Mucosa of rectum (tissue), 2 donors: ENCODE measurements around the gene SKIC3.

Source experiments
- H3K27ac ChIP-seq, 2 donors: one replicate each; pipeline ENCODE4 v1.7.0; 2013; ENCODE audit warnings: inconsistent platforms in 2 of 2, low read depth in 2 of 2, low read length in 2 of 2
- H3K27me3 ChIP-seq, 2 donors: one replicate each; pipeline ENCODE4 v1.7.0; 2013; ENCODE audit warnings: low read length in 2 of 2; ENCODE audit not compliant: control insufficient read depth in 2 of 2, insufficient read depth in 2 of 2
- H3K36me3 ChIP-seq, 2 donors: one replicate each; pipeline ENCODE4 v1.7.0; 2013; ENCODE audit warnings: low read length in 2 of 2; ENCODE audit not compliant: control insufficient read depth in 2 of 2, insufficient read depth in 2 of 2
- H3K4me1 ChIP-seq, 2 donors: one replicate each; pipeline ENCODE4 v1.7.0; 2013; ENCODE audit warnings: low read length in 2 of 2, mild to moderate bottlenecking in 1 of 2; ENCODE audit not compliant: control insufficient read depth in 2 of 2, insufficient read depth in 2 of 2
- H3K4me3 ChIP-seq, 2 donors: one replicate each; pipeline ENCODE4 v1.7.0; 2013; ENCODE audit warnings: low read length in 2 of 2
- H3K9ac ChIP-seq, 2 donors: one replicate each; pipeline ENCODE4 v1.7.0; 2013; ENCODE audit warnings: low read length in 2 of 2, low read depth in 1 of 2, mild to moderate bottlenecking in 1 of 2
- H3K9me3 ChIP-seq, 2 donors: one replicate each; pipeline ENCODE4 v1.7.0; 2013; ENCODE audit warnings: low read length in 2 of 2; ENCODE audit not compliant: control insufficient read depth in 2 of 2
- donor health status: healthy.
- donor health status: Normal muscosa, but diverticular disease.

Gene SKIC3

GRCh38 chr5:95564450-95564849, 9.7 kb upstream of the SKIC3 start:
- no peaks in the 10 kb centered on the region for H3K27me3 ChIP-seq
- H3K36me3 ChIP-seq = peaks cover 0 to 5% of the 10 kb centered on the region in 2 donors
- H3K27ac ChIP-seq = no peak overlapping the region
- no peak overlapping the region for H3K9ac ChIP-seq
- no peaks in the 10 kb centered on the region for H3K9me3 ChIP-seq
- no peak overlapping the region for H3K4me3 ChIP-seq
- no peaks in the 10 kb centered on the region for H3K4me1 ChIP-seq

- H3K4me1 ChIP-seq = no peaks in the 10 kb centered on the region
- peaks cover 0 to 2% of the 10 kb centered on the region in 2 donors for H3K36me3 ChIP-seq
- no peak overlapping the region for H3K9ac ChIP-seq
- H3K27ac ChIP-seq = no peak overlapping the region
- no peaks in the 10 kb centered on the region for H3K27me3 ChIP-seq
- H3K4me3 ChIP-seq = no peak overlapping the region
- no peaks in the 10 kb centered on the region for H3K9me3 ChIP-seq
Observed at GRCh38 chr5:95563367-95563766, 8.6 kb upstream of the SKIC3 start.

- H3K27ac ChIP-seq = no peak overlapping the region
- H3K9me3 ChIP-seq = no peaks in the 10 kb centered on the region
- H3K9ac ChIP-seq = no peak overlapping the region
- no peaks in the 10 kb centered on the region for H3K27me3 ChIP-seq
- no peaks in the 10 kb centered on the region for H3K36me3 ChIP-seq
- no peak overlapping the region for H3K4me3 ChIP-seq
- H3K4me1 ChIP-seq = no peaks in the 10 kb centered on the region
Observed at GRCh38 chr5:95562282-95562681, 7.5 kb upstream of the SKIC3 start.

DNA sequence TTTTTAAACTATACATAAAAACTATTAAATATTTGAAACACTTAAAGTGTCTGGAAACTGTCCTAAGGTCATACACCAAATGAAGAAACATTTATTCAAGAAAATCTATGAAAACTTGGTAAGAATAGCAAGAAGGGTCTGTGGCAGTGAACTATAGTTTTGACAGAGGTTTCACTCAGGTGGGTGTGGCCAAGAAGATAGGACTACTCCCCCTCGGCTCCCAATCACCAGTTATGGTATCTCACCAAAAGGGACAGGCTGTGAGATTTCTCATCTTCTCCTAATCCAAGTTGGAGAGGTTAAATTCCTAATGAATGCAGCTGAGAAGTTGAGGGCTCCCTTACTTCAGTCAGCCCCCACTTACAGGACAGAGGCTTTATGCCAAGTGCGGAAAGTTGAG, 3.1 kb upstream of the SKIC3 start:
- Histone ChIP-seq H3K4me3 (no peak overlapping the region), H3K27me3 (no peaks in the 10 kb centered on the region), H3K4me1 (peaks cover 14 to 16% of the 10 kb centered on the region in 2 donors), H3K9ac (no peak overlapping the region), H3K27ac (no peak overlapping the region), H3K9me3 (no peaks in the 10 kb centered on the region), H3K36me3 (no peaks in the 10 kb centered on the region)

DNA sequence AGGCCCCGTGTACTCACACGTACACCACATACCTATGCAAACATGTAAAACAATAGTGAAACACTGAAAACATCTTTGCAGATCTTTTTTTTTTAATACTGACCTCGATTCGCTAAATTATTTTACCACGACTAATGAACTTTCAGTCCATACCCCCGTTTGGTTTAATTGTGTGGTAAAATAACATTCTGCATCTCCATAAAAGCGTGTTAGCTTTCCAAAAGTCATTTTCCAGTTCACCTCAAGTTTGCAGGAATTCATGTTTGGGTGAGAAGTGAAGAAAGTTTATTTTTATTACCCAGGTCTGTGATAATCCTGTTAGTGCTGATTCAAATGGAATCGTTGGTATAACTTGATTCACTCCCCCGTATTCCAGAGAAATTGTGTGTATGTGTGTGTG, 776 bp upstream of the SKIC3 start:
- Histone ChIP-seq H3K4me1 (peaks cover 14 to 16% of the 10 kb centered on the region in 2 donors), H3K27me3 (no peaks in the 10 kb centered on the region)

DNA sequence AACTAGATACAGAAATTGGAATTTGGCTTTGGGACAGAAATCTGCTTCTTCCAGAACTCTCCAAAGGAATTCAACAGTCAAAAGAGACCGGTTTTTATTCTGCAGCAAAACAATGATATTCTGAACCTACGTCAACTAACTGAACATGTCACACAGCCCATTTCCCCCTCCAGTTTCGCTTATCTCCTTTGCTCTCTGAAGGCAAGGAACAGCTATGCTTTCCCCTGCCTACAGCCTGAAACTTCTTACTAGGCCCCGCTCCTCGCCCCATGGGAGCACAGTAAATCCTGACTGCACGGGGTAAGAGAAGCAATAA, 488 bp downstream of the SKIC3 start:
- no peaks in the 10 kb centered on the region for H3K9me3 ChIP-seq
- peak overlapping the region; percentile 87 to 95 for H3K9ac ChIP-seq
- H3K27ac ChIP-seq = peak overlapping the region; percentile 85 to 90
- peaks cover 0 to 3% of the 10 kb centered on the region in 2 donors for H3K36me3 ChIP-seq
- peaks cover 14 to 16% of the 10 kb centered on the region in 2 donors for H3K4me1 ChIP-seq
- H3K4me3 ChIP-seq = peak overlapping the region; percentile 98 to 99
- no peaks in the 10 kb centered on the region for H3K27me3 ChIP-seq

More for the DNA sequence above, 776 bp upstream of the SKIC3 start:
- Histone ChIP-seq H3K9ac (peak overlapping the region; percentile 87 to 95), H3K4me3 (peak overlapping the region; percentile 98 to 99), H3K36me3 (no peaks in the 10 kb centered on the region), H3K9me3 (no peaks in the 10 kb centered on the region), H3K27ac (peak overlapping the region; percentile 85 to 90)

DNA sequence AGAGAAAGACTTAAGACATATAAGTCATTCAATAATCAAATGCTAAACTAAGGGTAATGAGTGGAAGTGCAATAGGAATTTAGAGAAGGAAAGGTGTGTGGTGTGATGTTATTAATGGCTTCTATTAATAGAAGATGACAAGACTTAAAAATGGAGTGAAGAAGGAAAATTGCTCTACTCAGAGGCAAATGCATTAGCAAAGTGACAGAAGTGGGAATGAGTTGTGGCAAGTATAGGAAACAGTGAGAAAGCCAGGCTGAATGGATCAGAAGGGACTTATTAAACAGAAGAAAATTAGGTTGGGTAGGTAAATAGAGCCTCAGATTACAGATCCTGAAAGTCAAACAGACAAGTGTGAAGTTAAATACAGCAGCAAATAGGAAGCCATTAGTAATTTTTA, 5.7 kb downstream of the SKIC3 start:
- Histone ChIP-seq H3K36me3 (peaks cover 18 to 27% of the 10 kb centered on the region in 2 donors), H3K27me3 (no peaks in the 10 kb centered on the region), H3K9ac (no peak overlapping the region), H3K9me3 (no peaks in the 10 kb centered on the region), H3K4me1 (peaks cover 5% of the 10 kb centered on the region in 2 donors), H3K4me3 (no peak overlapping the region), H3K27ac (no peak overlapping the region)

- peak overlapping the region in 1 of 2 donors; percentile 24 for H3K4me3 ChIP-seq
- H3K27me3 ChIP-seq = no peaks in the 10 kb centered on the region
- no peaks in the 10 kb centered on the region for H3K9me3 ChIP-seq
- H3K27ac ChIP-seq = peak overlapping the region in 1 of 2 donors; percentile 14
- H3K4me1 ChIP-seq = peaks cover 2 to 3% of the 10 kb centered on the region in 2 donors
- peaks cover 25 to 39% of the 10 kb centered on the region in 2 donors for H3K36me3 ChIP-seq
- no peak overlapping the region for H3K9ac ChIP-seq
Observed at GRCh38 chr5:95543017-95543705, 11.6 kb downstream of the SKIC3 start.

DNA sequence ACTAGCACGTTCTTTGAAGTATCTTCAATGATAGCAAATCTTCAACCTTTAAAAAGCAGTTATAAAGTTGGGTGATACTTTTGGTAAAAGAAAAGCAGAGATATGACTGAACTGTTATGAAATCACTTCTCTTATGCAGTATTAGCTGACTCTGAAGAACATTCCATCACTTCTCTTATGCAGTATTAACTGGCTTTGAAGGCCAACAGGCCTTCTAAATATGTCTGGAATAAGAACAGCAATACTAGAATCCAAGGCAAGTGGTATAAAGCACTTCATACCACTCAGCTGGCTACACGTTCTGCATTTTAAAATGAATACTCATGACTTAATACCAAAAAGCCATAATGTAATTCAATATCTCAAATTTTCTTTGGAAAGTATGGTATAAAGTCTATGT, 17.3 kb downstream of the SKIC3 start:
- no peaks in the 10 kb centered on the region for H3K27me3 ChIP-seq
- H3K4me3 ChIP-seq = no peak overlapping the region
- H3K9me3 ChIP-seq = no peaks in the 10 kb centered on the region
- peaks cover 29 to 31% of the 10 kb centered on the region in 2 donors for H3K36me3 ChIP-seq
- no peaks in the 10 kb centered on the region for H3K4me1 ChIP-seq
- H3K9ac ChIP-seq = no peak overlapping the region
- H3K27ac ChIP-seq = no peak overlapping the region

DNA sequence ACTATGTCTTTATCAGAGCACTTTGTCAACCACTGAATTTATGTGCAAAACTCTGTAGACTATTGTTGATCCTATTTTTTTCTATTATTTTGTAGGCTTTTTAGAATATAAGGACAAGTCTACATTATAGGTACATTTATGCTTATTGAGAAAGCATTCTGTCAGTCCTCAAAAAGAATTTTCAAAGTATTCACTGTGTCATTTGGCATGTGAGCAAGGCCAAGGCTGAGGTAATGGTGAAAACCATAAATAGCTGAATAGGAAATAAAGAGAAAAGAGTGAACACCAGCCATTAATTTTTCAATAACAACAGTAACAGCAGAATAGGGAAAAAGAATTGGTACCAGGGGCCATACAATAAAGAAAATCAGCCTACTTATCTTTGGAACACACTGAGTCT, 21.0 kb downstream of the SKIC3 start:
- no peak overlapping the region for H3K9ac ChIP-seq
- no peaks in the 10 kb centered on the region for H3K4me1 ChIP-seq
- no peaks in the 10 kb centered on the region for H3K9me3 ChIP-seq
- no peak overlapping the region for H3K4me3 ChIP-seq
- no peaks in the 10 kb centered on the region for H3K27me3 ChIP-seq
- H3K36me3 ChIP-seq = peaks cover 25 to 36% of the 10 kb centered on the region in 2 donors
- no peak overlapping the region for H3K27ac ChIP-seq
